ENCODE measurements around the gene ZNF189.
A peak's percentile ranks its signal among the peaks of the same experiment; 100 is the strongest.
"Not testable (repeated sequence)": the region's sequence is repeated elsewhere in the genome, so short reads cannot be mapped to it uniquely, and the experiment has no call there.

Gene ZNF189

GRCh38 chr9:101381118-101381517, 17.5 kb upstream of the ZNF189 start:
- no peak for DNase-seq

GRCh38 chr9:101381833-101382342, 16.8 kb upstream of the ZNF189 start:
- DNase-seq, result no peak

GRCh38 chr9:101383361-101383760, 15.3 kb upstream of the ZNF189 start:
- DNase-seq, result no peak

- DNase-seq, result not testable (repeated sequence)
Observed at GRCh38 chr9:101384873-101385536, 13.6 kb upstream of the ZNF189 start, which contains the start of gene BAAT. BAAT (minus strand) TSS chr9:101385006; CDS start chr9:101371404, 13,602 bp downstream.

GRCh38 chr9:101387871-101388506, 10.7 kb upstream of the ZNF189 start:
- DNase-seq, result peak; percentile 63

- peak; percentile 8 for DNase-seq
Observed at GRCh38 chr9:101388507-101388993, 10.1 kb upstream of the ZNF189 start.

GRCh38 chr9:101393135-101393534, 5.5 kb upstream of the ZNF189 start:
- DNase-seq, result no peak

- DNase-seq, result no peak
Observed at GRCh38 chr9:101394687-101395086, 4.0 kb upstream of the ZNF189 start.

GRCh38 chr9:101397746-101398067, 944 bp upstream of the ZNF189 start:
- DNase-seq, result no peak

- peak; percentile 12 for DNase-seq
Observed at GRCh38 chr9:101398930-101399642, 435 bp downstream of the ZNF189 start.

- no peak for DNase-seq
Observed at GRCh38 chr9:101399643-101399970, 956 bp downstream of the ZNF189 start.

- DNase-seq, result no peak
Observed at GRCh38 chr9:101400120-101400519, 1.5 kb downstream of the ZNF189 start.

- no peak for DNase-seq
Observed at GRCh38 chr9:101403516-101404285, 5.0 kb downstream of the ZNF189 start.

- no peak for DNase-seq
Observed at GRCh38 chr9:101408374-101409078, 9.9 kb downstream of the ZNF189 start.

- no peak for DNase-seq
Observed at GRCh38 chr9:101409079-101409477, 10.4 kb downstream of the ZNF189 start.

GRCh38 chr9:101414839-101415238, 16.2 kb downstream of the ZNF189 start:
- no peak for DNase-seq

- DNase-seq, result no peak
Observed at GRCh38 chr9:101415578-101415977, 16.9 kb downstream of the ZNF189 start.

- DNase-seq, result no peak
Observed at GRCh38 chr9:101417389-101417788, 18.7 kb downstream of the ZNF189 start.

- DNase-seq, result no peak
Observed at GRCh38 chr9:101417977-101418376, 19.3 kb downstream of the ZNF189 start.

- DNase-seq, result no peak
Observed at GRCh38 chr9:101418518-101419430, 20.1 kb downstream of the ZNF189 start.

- DNase-seq, result no peak
Observed at GRCh38 chr9:101419863-101420262, 21.2 kb downstream of the ZNF189 start.
